ENCODE data around the gene SLC7A10.

- no peak for TF ChIP-seq CTCF (IDR thresholded peaks at IDR 0.05)
- TF ChIP-seq POLR2A (IDR thresholded peaks at IDR 0.05) = no peak
Measured at GRCh38 chr19:33187183-33187540, 38.5 kb downstream of the SLC7A10 start.
